ENCODE results near the gene NEFH.
"Not testable (repeated sequence)": the region's sequence is repeated elsewhere in the genome, so short reads cannot be mapped to it uniquely, and the experiment has no call there.

The NEFH gene

DNA sequence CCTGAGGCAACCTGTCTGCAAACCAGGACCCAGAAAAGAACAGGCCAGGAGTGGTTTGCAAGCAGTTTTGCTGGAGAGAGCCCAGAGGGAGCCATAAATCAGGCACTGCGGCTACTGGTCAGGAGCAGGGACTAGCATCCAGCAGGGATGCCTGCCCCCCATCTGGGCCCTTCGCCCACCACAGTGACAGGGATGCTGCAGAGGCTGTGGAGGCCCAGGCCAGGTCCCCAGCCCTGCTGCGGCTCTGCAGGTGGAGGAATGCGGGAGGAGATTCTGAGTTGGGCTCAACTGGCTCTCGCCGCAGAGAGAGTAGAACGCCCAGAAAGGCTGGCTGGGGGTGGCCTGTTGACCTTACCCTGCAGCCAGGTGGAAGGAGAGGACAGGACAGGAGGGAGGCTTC lies 16.4 kb upstream of the NEFH start:
- DNase-seq, result no peak

- no peak for DNase-seq
These were observed 15.4 kb upstream of the NEFH start for GRCh38 chr22:29464581-29464980.

GRCh38 chr22:29469755-29470154 lies 10.3 kb upstream of the NEFH start:
- DNase-seq, result no peak

DNA sequence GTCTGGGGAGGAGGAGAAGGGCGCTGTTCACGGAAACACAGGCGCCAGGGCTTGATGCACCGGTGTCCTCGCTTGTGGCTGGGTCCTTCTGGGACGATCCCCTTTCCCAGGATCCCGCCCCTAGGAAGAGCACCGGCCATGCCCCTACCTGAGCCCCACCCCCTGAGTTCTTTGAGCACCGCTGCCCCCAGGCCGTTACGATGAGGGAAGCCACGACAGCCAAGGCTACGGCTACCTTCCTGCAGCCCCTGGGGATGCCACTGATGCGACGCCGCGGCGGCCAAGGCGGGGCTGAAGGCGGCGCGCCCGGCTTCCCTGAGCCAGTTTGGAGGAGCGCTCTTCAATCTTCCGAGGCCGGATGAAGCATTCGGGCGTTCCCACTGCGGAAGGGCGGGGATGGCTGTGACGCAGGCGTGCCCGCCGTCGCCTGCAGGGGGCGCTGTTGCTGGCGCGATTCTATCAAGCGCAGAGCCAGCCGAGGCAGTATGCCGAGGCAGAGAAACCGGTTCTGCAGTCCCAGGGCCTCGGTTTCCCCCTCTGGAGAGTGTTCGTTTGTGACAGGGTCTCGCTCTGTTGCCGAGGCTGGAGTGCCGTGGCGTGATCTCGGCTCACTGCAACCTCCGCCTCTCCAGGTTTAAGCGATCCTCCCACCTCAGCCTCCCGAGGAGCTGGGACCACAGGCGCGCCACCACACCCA lies 9.7 kb upstream of the NEFH start:
- peak; percentile 87 for DNase-seq

- no peak for DNase-seq
These were observed 7.0 kb upstream of the NEFH start for GRCh38 chr22:29473001-29473400.

DNA sequence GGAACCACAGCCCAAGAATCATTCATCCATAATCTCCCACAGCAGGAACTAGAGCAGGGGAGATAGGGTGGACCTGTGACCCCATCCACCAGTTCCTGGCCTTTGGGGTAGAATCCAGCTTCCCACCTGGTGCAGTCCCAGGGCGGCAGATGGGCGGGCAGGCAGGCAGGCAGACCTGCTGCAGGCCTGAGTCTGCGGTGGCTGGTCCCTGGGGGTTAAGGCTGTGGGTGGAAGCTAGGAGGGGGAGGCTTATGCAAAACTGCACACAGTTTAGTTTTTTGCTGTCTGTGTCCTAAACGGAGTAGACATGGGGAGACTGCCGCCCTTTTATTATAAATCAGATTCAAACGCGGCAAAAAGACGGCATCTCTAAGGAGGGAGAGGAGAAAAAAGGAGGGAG lies 4.5 kb upstream of the NEFH start:
- DNase-seq, result no peak

DNA sequence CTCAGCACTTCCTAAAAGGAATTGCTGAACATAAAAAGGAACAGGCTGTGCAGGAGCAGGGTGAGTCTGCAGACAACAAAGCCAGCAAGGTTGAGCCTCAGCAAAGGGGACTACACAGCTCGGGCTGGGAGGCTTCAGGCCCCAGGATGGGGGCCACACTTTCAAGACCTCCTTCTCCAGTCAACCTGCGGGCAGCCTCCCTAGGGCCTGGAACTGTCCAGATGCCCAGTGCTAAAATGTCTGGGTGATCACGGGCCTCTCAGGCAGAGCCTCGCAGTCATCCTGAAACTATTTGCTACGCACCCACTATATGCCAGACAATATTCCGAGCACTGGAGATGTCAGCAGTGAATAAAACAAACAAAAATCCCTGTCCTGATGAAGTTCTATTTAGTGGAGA lies 3.9 kb upstream of the NEFH start:
- DNase-seq, result no peak

DNA sequence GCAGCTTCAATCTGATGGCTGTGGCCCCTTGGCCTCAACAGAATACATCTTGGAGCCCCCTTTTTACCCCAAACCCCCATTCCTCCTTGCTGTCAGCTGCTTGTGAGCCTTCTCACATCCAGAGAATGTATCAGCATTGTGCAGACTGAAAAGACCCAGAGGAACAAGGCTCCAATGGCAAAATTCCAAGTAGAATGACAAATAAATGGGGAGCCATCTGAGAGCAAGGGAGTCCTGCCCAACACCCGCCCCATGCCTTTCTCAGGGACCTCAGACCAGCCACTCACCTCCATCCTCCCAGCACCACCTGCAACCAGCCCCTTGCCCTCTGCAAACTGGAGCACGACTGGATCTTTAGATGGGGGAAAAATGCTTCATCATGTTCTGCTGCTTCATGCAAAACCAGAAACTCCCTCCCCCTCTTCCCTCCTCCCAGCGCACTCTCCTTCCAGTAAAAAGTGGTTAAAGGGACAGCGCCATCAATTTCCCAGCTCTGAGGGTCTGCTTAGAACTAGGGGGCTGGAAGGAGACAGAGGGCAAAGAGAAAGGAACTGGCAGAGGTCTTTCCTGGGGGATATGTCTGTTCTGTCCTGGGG lies 2.2 kb upstream of the NEFH start:
- peak; percentile 21 for DNase-seq

DNA sequence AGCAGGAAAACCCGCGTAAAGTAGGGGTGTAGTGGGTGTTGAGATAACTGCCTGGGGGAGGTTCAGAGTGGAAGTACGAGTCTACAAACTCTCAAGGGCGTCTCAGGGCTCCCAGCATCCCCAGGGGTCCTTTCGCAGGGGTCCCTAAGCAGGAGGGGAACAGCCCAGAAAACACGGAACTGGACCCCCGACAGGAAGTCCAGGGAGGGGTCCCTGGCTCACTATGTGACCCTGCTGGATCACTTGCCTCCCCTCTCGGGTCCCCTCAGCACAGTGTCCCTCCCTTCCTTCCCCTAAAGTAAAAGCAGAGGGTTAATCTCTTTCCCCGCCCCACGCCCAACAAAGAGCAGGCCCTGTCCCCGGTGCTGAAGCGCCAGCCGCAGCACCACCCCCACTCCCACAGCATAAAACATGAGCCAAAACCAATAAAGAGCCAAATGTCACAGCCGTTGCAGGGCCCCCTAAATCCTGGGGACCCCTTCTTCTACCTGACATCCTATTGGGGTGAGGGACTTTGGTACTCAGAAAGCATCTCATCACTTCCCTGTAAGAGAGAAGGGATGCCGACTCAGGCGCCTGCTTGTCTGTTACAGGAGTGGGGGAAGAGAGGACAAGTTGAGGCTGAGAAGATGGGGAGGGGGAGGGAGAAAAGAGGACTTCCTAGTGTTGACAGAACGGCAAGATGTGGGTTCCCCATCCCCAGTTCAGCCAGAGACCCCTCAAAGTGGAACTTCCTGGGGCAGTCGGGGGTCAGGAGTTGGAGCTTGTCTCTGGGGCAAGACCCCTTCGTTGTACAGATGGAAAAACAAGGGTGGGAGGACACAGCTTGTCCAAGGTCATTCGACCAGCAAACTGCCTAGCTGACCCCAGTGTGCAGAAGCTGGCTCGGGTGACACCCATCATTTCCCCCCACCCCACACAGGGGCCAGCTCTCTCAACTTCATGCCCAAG lies 1.4 kb upstream of the NEFH start:
- DNase-seq, result peak; percentile 77

GRCh38 chr22:29480262-29480511 lies 169 bp downstream of the NEFH start:
- no peak for DNase-seq

- DNase-seq, result peak; percentile 87
These were observed 670 bp downstream of the NEFH start for GRCh38 chr22:29480512-29481264.

- peak; percentile 52 for DNase-seq
These were observed 1.4 kb downstream of the NEFH start for GRCh38 chr22:29481265-29482000.

DNA sequence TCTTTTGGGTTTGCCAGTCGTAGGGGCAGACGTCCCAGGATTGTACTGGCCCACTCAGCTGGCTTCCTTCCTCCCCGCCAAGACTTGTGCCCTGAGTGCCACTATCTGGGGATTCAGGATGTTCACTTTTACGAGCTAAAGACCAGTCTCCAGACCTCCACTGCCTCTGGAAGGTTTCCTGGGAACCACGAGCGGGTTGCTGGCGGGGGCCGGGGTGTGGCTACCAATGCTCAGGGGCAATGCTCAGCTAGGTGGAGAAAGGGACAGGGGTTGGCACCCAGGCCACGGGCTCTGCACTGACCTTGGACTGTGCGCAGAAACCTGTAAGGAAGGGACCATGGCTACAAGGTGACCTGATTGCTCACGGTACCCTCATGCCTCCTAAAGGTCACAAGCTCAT lies 2.2 kb downstream of the NEFH start:
- DNase-seq, result no peak

DNA sequence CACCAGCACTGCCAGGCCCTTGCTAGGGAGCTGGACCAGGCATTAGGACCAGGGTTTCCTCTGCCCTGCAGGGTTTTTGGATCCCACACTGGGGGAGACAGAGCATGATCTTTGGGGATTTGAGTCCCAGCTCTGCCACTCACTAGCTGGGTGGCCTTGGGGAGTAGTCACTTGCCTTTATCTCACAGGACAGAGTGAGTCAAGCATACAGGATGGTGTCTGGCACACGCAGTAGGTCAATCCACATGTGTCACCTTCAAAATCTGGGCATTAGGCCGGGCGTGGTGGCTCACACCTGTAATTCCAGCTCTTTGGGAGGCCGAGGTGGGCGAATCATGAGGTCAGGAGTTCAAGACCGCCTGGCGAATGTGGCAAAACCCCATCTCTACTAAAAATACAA lies 2.7 kb downstream of the NEFH start:
- no peak for DNase-seq

DNA sequence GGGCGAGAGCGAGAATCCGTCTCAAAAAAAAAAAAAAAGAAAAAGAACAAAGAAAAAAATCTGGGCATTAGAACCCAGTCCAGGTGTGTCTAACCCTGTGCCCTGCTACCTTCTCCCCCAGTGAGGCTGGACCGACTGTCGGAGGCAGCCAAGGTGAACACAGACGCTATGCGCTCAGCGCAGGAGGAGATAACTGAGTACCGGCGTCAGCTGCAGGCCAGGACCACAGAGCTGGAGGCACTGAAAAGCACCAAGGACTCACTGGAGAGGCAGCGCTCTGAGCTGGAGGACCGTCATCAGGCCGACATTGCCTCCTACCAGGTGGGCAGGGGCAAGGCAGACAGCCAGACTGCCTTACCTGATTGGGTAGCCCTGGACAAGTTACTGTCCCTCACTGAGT lies 3.2 kb downstream of the NEFH start:
- no peak for DNase-seq

GRCh38 chr22:29484642-29485041 lies 4.6 kb downstream of the NEFH start:
- DNase-seq, result no peak

DNA sequence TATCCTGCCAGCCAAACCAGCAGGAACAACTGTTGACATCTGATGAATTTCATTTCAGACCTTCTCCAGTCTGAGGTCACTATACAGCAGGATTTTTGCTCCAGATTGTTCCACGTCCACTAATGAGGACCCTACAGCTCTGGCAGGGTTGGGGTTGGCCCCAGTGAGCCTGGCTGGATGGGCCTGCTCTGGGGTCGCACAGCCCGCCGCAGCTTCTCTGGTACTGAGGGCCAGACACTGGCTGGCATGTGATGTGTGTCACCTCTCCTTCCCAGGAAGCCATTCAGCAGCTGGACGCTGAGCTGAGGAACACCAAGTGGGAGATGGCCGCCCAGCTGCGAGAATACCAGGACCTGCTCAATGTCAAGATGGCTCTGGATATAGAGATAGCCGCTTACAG lies 5.4 kb downstream of the NEFH start:
- no peak for DNase-seq

DNA sequence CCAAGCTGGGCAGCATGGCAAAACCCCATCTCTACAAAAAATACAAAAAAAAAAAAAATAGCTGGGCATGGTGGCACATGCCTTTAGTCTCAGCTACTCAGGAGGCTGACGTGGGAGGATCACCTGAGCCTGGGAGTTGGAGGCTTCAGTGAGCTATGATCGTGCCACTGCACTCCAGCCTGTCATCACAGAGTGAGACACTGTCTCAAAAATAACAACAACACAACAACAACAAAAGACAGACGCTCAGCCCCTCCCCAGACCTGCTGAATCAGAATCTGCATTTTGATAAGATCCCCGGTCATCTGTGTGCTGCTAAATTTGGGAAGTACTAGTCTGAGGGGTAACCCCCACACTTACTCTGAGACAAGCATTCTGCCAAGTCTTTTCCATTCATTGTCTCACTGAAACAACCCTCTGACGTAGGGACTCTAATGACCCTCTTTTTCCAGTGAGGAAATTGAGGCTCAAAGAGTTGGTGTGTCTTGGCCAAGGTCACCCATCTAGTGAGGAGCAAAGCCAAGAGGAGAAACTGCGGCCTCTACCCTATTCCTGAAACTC lies 7.5 kb downstream of the NEFH start:
- no peak for DNase-seq

- not testable (repeated sequence) for DNase-seq
These were observed 9.2 kb downstream of the NEFH start for GRCh38 chr22:29489127-29489780.

- DNase-seq, result no peak
These were observed 11.0 kb downstream of the NEFH start for GRCh38 chr22:29491012-29491411.

GRCh38 chr22:29493636-29494035 lies 13.6 kb downstream of the NEFH start:
- DNase-seq, result no peak

GRCh38 chr22:29499852-29500251 lies 19.8 kb downstream of the NEFH start:
- DNase-seq, result no peak

Data from eye (tissue), 1 donor.